ENCODE data around the gene LRRC23. TPM values are rescaled to one million over a fixed set of nuclear protein-coding genes. Genes with fewer than 3 reads are reported as not detected.

The LRRC23 gene
- total RNA-seq, 1 donor = 7.6 TPM

DNA sequence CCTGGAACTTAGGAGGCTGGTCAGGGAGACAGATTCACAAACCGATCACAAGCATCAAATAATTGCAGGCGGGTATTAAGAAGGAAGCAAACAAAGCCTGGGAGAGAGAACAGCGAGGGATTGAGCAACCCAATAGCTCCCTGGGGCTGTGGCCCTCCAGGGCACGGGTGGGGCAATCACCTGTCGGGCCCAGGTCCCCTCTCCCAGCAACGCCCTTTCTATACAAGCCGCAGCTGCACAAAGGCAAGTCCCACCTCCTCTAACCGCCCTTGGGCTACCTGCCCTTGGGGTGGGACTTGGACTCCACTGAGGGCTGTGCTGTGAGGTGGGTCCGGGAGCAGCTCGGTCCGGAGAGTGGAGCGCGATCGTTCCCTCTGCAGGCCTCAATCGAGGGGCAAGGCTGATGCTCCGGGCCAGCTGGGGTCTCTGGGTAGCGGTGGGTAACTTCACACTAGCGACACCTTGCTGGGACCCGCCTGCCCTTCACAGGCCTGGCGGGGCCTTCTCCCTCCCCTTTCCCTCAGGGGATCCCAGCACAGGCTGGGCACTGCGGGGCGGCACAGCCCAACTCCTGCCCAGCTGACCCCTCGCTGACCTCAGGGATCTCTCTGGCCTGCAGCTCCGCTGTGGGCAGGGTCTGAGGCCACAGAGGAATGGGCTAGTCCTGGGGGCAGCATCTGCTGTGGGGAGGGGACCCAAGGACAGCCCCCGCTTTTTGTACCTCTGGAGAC, 57.8 kb downstream of the LRRC23 start:
- Histone ChIP-seq H3K27ac (ENCODE audit: low read depth, low read length) (peak overlapping the region; percentile 93), H3K4me2 (ENCODE audit: insufficient read depth, low read length) (peak overlapping the region; percentile 85), H3K36me3 (ENCODE audit: insufficient read depth, low read length) (peaks cover 28% of the 10 kb centered on the region), H3K4me1 (ENCODE audit: insufficient read depth, low read length) (peaks cover 16% of the 10 kb centered on the region), H3K9me3 (ENCODE audit: low read depth, low read length) (no peaks in the 10 kb centered on the region), H3K4me3 (ENCODE audit: insufficient read depth, low read length) (peak overlapping the region; percentile 58), H2AFZ (ENCODE audit: low read length) (peak overlapping the region; percentile 90), H3K27me3 (ENCODE audit: insufficient read depth, low read length) (no peaks in the 10 kb centered on the region), H4K20me1 (ENCODE audit: insufficient read depth, low read length) (peaks cover 4% of the 10 kb centered on the region), H3K79me2 (ENCODE audit: insufficient read depth, low read length) (peaks cover 6% of the 10 kb centered on the region)
- TF ChIP-seq, protein P1, sequence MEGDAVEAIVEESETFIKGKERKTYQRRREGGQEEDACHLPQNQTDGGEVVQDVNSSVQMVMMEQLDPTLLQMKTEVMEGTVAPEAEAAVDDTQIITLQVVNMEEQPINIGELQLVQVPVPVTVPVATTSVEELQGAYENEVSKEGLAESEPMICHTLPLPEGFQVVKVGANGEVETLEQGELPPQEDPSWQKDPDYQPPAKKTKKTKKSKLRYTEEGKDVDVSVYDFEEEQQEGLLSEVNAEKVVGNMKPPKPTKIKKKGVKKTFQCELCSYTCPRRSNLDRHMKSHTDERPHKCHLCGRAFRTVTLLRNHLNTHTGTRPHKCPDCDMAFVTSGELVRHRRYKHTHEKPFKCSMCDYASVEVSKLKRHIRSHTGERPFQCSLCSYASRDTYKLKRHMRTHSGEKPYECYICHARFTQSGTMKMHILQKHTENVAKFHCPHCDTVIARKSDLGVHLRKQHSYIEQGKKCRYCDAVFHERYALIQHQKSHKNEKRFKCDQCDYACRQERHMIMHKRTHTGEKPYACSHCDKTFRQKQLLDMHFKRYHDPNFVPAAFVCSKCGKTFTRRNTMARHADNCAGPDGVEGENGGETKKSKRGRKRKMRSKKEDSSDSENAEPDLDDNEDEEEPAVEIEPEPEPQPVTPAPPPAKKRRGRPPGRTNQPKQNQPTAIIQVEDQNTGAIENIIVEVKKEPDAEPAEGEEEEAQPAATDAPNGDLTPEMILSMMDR (IDR thresholded peaks at IDR 0.05; ENCODE audit: extremely low read depth, low read depth, low read length) = no peak
- DNase-seq (ENCODE audit: insufficient read length, low spot score, missing footprints) = no peak

DNA sequence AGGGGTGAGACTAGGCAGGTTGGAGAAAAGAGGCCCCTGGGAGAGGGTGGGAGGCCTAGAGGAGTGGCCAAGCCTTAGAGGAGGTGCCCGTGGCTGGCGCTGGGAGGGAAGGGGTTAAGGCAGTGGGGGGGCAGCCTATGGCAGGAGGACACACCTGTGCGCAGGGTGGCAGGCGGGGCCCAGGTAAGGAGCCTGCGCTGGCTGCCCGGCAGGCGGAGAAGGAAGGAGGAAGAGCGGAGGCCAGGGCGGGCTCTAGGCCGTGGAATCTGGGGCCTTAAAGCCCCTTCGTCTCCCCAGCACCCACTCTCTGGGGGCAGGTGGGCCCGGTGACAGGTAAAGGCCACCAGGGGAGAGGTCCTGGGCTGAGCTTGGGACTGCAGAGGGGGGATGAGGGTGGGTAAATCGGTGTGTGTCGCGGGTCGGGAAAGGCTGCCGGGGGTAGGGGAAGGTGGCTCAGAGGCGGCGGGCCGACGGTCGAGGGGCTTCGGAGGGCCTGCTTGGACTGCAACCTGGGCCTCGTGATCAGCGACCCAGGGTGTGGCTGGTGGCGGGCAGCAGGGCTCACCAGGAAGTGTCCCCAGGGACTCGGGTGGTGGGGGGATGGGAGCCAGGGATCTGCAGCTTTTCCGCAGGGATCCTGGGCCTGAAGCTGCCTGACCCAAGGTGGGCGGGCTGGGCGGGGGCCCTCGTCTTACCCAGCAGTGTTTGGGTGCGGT, 58.6 kb downstream of the LRRC23 start:
- H4K20me1 ChIP-seq (ENCODE audit: insufficient read depth, low read length) = peaks cover 4% of the 10 kb centered on the region
- H3K4me2 ChIP-seq (ENCODE audit: insufficient read depth, low read length) = no peak overlapping the region
- H3K4me1 ChIP-seq (ENCODE audit: insufficient read depth, low read length) = peaks cover 16% of the 10 kb centered on the region
- H3K27ac ChIP-seq (ENCODE audit: low read depth, low read length) = no peak overlapping the region
- H3K79me2 ChIP-seq (ENCODE audit: insufficient read depth, low read length) = peaks cover 13% of the 10 kb centered on the region
- peaks cover 35% of the 10 kb centered on the region for H3K36me3 ChIP-seq (ENCODE audit: insufficient read depth, low read length)
- no peaks in the 10 kb centered on the region for H3K27me3 ChIP-seq (ENCODE audit: insufficient read depth, low read length)
- no peak for DNase-seq (ENCODE audit: insufficient read length, low spot score, missing footprints)
- TF ChIP-seq, protein P1 (IDR thresholded peaks at IDR 0.05; ENCODE audit: extremely low read depth, low read depth, low read length) = no peak
- H3K4me3 ChIP-seq (ENCODE audit: insufficient read depth, low read length) = no peak overlapping the region
- no peaks in the 10 kb centered on the region for H3K9me3 ChIP-seq (ENCODE audit: low read depth, low read length)
- no peak overlapping the region for H2AFZ ChIP-seq (ENCODE audit: low read length)

Small RNA genes lying within 50 kb of the gene (small RNA-seq; reads per million reads assigned to genes)
- 9.1 reads per million, percentile 91 among the genes with 10 or more reads in this experiment for gene MIR141
- 13.2 reads per million, percentile 93 among the genes with 10 or more reads in this experiment for gene MIR200C
- gene RNU7-1 = not detected

Other genes with a start within 250 kb of the LRRC23 start
- 46.9 and 53.6 TPM in 2 replicates for gene ING4, start 241.7 kb upstream of the LRRC23 start, total RNA-seq
- gene ZNF384, start 215.4 kb upstream of the LRRC23 start, total RNA-seq = 19.9 and 22.4 TPM in 2 replicates
- gene PIANP, start 204.0 kb upstream of the LRRC23 start, total RNA-seq = not detected in 2 replicates
- 91.9 and 98.8 TPM in 2 replicates for gene COPS7A, start 180.8 kb upstream of the LRRC23 start, total RNA-seq
- gene MLF2, start 151.7 kb upstream of the LRRC23 start, total RNA-seq = 118 and 138 TPM in 2 replicates
- gene PTMS, start 138.5 kb upstream of the LRRC23 start, total RNA-seq = 70.4 and 72.7 TPM in 2 replicates
- gene LAG3, start 132.3 kb upstream of the LRRC23 start, total RNA-seq = not detected in 2 replicates
- 10.9 and 15.0 TPM in 2 replicates for gene CD4, start 115.3 kb upstream of the LRRC23 start, total RNA-seq
- 1.4 and 5.0 TPM in 2 replicates for gene GPR162, start 83.0 kb upstream of the LRRC23 start, total RNA-seq
- gene P3H3, start 76.4 kb upstream of the LRRC23 start, total RNA-seq = 108 and 130 TPM in 2 replicates
- gene GNB3, start 63.9 kb upstream of the LRRC23 start, total RNA-seq = 1.4 and 2.7 TPM in 2 replicates
- gene CDCA3, start 53.5 kb upstream of the LRRC23 start, total RNA-seq = 4.0 and 5.0 TPM in 2 replicates
- 65.7 and 77.1 TPM in 2 replicates for gene USP5, start 52.7 kb upstream of the LRRC23 start, total RNA-seq
- 385 and 553 TPM in 2 replicates for gene TPI1, start 37.3 kb upstream of the LRRC23 start, total RNA-seq
- gene SPSB2, start 31.5 kb upstream of the LRRC23 start, total RNA-seq = 11.5 and 11.9 TPM in 2 replicates
- gene ENO2, start 9.8 kb downstream of the LRRC23 start, total RNA-seq = 8.5 and 13.4 TPM in 2 replicates
- 10.3 and 14.1 TPM in 2 replicates for gene ATN1, start 23.1 kb downstream of the LRRC23 start, total RNA-seq
- not detected in 2 replicates for gene RNU7-1, start 39.0 kb downstream of the LRRC23 start, total RNA-seq
- 81.4 and 93.4 TPM in 2 replicates for gene C12orf57, start 39.2 kb downstream of the LRRC23 start, total RNA-seq
- 0.29 and 0.36 TPM in 2 replicates for gene PTPN6, start 46.5 kb downstream of the LRRC23 start, total RNA-seq
- 161 and 168 TPM in 2 replicates for gene PHB2, start 65.8 kb downstream of the LRRC23 start, total RNA-seq
- gene EMG1, start 66.1 kb downstream of the LRRC23 start, total RNA-seq = 21.0 and 25.3 TPM in 2 replicates
- gene LPCAT3, start 113.7 kb downstream of the LRRC23 start, total RNA-seq = 20.3 and 23.6 TPM in 2 replicates
- gene C1S, start 155.9 kb downstream of the LRRC23 start, total RNA-seq = 443 and 478 TPM in 2 replicates
- 313 and 330 TPM in 2 replicates for gene C1R, start 187.6 kb downstream of the LRRC23 start, total RNA-seq
- gene C1RL, start 204.4 kb downstream of the LRRC23 start, total RNA-seq = 63.7 and 67.5 TPM in 2 replicates
- gene RBP5, start 224.1 kb downstream of the LRRC23 start, total RNA-seq = not detected in 2 replicates
- gene CLSTN3, start 225.5 kb downstream of the LRRC23 start, total RNA-seq = 6.2 and 7.6 TPM in 2 replicates